CD4-positive, alpha-beta T cell treated with Interleukin-1 beta for 1 hour (primary cell): ENCODE measurements around the gene ANKRD13D.

Experiments
- DNase-seq, 2 donors: peaks; one replicate each; pipeline ENCODE4 v3.0.0-alpha.2; 2020 to 2022

Gene ANKRD13D

DNA sequence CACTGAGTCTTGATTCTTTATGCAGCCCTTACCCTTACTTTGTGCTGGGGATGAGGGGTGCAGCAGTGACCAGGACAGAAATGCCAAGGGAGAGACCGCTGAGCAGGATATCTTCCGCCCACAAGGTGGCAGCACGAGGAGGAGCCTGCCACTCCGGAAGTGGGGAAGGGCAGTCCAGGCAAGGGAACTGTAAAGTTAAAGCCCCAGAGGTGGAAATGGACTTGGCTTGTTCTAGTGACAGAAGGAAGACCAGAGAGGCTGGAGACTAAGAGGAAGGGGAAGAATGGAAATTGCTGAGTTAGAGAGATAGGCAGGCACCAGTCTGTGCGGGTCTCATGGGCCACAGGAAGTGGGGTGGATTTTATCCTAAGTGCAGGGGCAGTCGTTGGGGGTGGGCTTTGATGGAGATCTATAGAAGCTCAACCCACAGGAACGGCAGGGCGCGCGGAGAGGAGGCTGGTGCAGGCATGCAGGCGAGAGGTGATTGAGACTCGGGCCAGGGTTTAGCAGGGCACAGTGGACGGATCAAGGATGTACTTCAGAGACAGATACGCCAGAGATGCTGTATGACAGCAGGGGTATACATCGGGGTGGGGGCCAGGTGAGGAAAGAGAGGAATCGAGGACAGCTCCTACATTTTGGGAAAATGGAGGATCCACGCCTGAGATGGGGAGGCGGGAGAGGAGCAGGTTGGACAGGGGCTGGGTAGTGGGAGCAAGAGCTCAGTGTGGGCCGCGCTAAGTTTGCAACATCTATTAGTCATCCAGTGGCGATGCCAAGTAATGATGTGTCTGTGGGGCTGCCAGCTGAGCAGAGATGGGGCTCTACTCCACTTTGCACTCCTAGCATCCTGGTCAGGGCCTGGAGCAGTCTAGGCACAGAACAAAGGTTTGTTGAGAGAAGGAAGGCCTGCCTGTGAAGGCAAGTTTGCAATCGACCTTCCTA is 26.1 kb upstream of the ANKRD13D start:
- peak; percentile 77 to 78 for DNase-seq

GRCh38 chr11:67264260-67264659 is 24.8 kb upstream of the ANKRD13D start:
- DNase-seq = no peak

DNA sequence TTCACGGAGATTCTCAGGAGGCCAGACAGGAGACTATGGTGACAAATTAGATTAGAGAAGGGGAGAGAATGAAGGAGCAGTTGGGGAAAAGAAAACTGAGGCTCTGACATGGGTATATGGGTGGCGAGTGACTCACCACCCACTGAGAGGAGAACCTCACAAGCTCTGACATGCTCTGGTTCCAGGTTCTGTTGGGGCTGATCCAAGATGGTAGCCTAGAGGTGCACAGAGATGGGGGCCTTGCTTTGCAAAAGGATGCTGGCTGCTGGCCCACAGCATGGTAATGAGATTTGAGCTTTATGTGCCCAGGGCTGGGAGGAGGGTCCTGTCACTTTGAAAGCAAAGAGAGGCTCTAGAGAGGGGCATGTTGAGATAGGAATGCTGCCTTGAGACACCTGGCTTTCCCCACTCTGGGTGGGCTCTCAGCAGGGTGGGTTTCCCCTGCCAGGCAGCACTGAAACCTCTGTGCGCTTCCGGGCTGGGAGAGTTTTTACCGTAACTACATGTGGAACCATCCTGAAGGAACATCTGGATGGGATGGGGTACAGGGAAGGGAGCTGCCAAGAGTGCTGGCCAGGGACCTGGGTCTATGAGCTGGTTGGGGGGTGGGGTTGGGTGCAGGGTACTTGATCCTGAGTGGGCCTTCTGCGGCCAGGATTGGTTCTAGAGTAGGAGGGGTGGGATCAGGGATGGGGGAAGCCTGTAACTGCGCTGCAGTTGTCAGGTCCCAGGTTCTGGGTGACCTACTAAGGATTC is 24.0 kb upstream of the ANKRD13D start:
- no peak for DNase-seq

DNA sequence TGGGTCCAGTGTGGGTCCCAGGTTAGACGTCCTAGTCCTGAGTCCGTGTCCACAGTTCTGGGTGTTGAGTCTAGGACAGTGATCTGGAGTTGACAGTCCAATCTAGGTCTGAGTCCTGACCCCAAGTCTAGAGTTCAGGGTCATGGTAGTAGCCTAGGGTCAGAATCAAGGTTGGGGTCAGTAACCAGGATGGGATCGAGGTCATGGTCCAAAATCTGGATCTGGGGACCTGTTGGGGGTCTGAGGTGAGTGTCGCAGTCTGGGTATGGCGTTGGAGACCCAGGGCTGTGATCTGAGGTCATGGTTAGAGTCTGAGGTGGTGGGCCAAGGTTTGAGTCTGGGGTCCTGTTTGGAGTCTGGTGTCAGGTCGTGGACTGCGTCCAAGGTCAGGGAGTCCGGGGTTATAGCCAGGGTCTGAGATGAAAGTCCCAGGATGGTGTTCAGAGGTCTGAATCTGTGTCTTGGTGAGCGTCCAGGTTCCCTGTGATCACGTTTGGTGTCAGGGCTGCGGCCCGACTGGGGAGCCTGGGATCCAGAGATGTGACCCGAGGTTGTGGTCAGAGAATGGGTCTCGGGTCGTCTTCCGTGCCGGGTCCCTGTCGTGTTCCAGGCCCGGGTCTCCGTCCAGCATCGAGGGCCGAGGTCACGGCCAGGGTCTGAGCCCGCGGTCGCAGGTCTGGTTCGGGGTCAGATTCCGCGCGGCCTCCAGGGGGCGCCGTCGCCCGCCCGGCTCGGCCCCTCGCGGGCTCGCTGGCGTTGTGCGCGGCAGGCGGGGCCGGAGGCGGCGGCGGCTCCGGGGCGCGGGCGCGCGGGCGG is 23.3 kb upstream of the ANKRD13D start:
- peak; percentile 81 to 82 for DNase-seq

- peak; percentile 54 to 55 for DNase-seq
These were observed 22.5 kb upstream of the ANKRD13D start, which contains the start of gene GRK2 for GRCh38 chr11:67266449-67267187. TSS of gene GRK2 (plus strand) at chr11:67266473. CDS start at chr11:67266700, 227 bp downstream.

DNA sequence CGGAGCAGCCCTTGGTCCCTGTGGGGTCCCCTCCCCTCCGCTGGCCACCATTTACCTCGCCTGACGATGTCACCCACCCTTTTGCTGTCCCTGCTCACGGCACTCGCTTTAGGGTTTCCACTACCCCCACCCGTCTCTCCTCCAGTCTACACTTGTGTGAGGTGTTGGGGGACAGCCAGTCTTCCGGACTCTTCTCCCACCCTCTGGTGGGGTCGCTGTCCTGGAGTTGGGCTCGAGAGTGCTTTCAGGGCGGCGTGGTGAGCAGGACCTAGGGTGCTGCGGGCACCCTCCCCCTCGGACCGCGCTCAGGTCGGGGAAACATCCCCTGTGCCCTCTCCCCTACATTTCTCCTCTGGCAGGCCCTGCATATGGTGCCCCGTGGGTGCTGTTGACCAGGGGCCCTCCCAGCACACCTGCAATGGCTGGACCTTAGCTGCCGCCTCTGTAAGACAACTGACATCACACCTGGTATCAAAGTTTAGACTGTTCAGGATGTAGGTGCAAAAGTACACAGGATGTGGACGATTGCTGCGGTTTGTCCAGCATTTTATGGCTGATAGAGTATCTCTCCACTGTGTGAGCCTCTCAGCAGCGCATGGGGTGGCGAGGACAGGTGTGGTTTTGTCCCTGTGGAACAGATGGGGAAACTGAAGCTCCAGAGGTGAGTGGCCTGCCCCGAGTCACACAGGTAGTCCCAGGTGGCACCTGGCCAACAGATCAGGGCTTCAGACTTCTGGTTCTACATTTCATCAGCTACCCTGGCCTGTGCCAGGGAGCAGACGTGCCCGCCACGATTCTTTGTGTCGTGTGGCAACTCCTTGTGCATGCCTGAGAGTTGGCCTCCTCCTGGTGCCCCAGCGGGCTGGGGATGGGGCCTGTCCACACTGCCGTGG is 21.7 kb upstream of the ANKRD13D start:
- DNase-seq = peak in 1 of 2 donors; percentile 44

DNA sequence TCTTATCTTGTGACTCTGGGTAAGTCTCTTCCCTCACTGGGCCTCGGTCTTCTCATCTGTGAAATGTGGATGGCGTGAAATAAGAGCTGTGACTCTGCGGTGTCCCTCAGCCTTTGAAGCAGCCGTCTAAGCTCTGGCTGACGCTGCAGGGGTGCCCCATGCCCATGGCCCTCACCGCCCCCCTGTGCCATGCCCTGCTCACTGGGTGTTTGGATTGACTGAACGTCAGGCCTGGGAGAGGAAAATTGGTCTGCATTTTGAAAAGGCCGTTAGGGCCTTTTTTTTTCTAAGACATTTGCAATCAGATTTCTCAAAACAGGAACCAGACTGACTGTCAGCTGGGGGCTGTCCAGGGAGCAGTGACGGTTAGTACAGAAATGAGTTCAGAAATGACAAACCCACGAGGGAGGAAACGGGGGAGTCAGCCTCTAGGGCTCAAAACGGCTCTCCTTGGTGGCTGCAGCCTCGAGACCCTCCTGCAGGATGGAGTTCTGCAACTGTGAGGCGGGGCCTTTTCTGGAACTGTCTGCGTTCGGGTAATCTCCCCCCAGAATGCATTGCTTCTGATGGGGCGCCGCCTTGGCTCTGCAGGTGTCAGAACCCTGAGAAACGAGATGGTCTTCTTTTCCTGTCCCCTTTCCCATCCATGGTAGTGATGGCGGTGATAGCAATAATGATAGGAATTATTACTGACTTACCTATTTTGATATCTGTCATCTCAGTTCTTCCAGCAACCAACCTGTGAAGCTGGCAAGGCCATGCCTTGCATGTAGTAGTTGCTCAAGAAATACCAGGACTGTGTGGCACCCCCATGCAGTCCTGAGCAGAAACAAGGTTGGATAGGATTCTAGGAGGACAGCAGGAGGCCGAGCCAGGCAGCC is 20.8 kb upstream of the ANKRD13D start:
- DNase-seq = peak; percentile 61 to 62

DNA sequence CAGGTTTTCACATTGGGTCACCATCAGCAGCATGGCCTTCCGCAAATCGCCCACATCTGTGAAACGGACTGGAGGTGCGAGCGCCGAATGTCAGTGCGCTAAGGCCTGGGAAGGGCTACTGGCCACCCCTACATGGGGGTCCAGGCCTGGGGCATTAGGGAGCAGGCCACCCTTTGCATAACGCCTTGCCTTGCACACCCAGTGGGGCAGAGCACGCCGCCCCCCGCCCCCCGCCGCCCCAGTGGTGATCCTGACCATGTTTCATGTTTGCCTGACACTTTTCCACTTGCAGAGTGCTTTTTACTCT is 20.2 kb upstream of the ANKRD13D start:
- DNase-seq = no peak

DNA sequence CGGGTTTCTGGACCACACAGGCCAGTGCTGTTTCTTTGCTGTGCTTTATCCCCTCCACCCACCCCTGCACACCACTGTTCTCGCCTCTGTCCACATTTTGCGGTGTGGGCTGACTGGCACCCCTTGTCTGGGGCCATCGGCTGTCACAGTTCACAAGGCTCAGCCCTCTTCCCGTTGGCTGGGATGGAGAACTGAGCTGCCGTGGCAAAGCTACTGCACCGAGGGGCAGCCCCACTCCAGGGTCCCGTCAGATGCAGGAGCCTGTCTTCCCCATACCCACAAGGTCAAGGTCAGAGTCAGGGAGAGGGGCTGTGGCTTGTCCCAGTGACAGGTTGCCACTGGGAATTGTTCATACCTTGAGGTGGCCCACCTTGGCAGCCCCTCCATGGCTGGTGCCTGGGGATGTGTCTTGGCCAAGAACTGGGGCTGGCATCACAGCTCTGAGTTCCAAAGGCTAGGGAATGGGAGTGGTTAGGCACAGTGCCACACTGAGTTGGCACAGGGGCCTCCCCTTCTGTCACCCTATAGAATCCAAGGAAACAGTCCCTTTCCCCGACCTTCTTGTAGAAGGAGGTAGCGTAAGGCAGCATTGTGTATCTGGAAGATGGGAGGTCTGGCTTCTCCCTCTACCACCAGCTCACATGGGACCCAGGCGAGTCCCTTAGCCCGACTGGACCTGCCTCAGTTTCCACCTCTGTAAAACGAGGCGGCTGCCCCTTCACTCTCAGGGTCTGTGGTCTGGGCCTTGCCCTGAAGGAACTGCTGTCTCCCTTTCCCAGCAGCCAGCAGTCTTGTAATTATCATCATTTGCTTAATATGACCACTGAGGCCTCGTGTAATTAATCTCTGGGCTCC is 19.5 kb upstream of the ANKRD13D start:
- no peak for DNase-seq

DNA sequence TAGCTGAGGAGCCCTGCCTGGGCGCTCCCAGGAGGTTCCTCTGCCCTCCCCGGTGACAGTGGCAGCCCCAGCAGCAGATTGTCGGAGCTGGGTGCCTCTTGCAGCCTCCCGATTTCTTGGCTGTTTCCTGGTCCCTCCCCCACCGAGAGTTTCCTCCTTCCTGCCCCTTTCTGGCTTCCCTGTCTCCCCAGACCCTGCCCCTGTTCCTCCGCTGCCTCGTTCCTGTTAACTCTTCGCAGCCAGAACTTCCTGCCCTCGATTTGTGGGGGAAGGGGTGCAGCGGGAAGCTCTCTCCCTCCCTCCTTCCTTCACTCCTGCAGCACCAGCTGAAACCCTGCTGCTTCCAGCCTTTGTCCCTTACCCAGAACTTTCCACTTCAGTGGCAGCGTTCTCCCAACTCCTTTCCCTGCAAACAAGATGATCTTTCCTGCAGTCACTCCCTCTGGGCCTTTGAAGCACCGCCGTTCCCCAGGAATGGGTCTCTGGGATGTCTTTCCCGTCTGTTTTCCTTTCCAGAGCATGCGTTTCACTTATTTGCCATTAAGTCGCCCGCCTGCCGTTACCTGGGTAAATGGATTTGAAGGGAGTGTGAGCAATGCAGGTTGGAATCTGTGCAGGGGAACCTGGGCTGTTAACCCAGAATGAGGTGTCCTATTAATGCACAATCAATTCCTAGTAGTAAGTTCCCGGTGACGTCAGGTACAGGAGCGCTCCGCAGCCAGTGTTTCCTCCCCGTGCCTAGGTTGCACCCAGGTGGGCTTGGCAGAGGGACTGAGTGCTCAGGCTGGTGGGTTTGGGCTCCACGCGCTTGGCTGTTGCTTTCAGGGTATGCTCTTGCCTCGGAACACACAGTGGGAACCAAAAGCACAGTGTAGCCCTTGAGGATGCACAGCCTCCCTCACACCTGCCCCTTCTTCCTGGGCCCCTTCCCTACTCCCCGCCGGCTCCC is 18.6 kb upstream of the ANKRD13D start:
- peak; percentile 27 to 32 for DNase-seq

GRCh38 chr11:67271205-67271540 is 17.9 kb upstream of the ANKRD13D start:
- no peak for DNase-seq

GRCh38 chr11:67271541-67272284 is 17.4 kb upstream of the ANKRD13D start:
- peak; percentile 60 to 61 for DNase-seq

DNA sequence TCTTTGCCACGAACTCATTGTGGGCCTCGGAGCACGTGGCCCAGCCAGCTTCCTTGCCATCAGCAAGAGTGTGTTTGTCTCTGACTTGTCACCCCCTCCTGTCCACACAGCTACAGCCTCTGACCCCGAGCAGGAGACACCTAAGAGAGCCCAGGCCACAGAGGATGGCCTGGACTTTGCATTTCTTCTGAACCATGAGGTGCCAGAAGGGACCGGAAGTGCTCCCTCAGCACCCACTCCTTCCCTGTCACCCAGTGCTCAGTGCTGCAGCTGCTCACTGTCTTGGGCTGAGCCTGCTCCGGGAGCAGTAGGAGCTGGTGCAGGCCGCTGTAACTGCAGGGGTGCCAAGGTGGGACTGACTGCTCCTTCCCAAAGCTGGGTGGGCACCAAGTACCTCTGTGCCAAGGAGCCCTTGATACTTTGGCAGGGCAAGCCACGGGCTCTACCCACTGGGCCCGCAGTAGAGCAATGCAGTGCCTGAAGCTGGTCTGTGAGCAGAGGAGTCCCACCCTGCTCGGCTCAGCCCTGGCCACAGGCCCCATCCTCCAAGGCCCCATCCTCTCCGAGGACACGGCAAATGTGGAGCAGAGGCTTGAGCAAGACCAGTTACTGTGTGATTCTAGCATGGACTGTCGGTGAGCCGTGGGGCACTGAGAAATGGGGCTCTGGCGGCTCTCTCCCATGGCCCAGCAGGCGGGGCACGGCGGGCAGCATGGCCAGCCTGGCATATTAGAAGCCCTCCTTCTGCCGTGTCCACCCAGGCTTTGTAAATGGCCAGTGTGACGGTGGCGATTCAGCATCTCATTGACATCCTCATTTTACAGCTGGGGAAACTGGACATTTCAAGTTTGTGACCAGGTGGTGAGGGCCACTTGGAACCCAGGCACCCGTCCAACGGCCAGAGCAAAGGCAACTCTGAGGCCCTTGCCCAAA is 16.5 kb upstream of the ANKRD13D start:
- DNase-seq = no peak

DNA sequence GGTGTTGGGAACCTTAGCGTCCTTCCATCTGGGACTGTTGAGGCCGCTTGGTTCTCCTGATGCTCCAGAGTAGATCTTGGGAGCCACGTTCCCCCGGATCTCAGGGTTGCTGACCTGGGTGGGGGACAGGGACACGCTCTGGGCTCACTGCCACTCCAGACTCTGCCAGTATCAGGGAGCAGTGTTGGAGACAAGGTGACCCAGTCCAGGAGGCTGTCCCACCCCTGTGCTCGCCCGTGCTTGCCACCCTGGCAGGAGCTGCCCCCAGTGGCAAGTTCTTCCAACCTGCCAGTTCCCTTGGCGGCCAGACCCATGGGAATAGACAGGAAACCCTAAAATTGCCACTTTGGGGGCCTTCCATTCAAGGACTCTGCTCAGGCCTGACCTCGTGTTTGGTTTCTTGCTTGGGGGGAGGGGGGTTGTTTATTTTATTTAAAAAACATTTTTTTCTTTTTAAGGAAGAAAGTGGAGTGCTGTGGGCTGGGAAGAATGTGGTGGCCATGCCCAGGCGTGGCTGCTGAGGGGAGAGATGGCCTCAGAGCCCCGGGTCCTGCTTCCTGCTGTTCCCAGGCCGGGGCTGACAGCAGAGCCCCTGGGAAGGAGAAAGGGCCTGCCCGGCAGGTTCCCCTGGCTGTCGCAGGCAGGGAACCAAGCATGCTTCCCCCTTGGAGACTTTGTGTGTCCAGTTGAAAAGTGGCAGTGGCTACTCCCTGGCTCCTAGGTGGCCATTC is 15.7 kb upstream of the ANKRD13D start:
- DNase-seq = no peak
